Kidney (tissue), 14 donors: Measurements from ENCODE around the gene MON1A. TPM values are rescaled to one million over a fixed set of nuclear protein-coding genes. Genes with fewer than 3 reads are reported as not detected.

Source experiments
- DNase-seq, 5 donors: peaks; one replicate each; pipeline ENCODE4 v3.0.0-alpha.2; 2013 to 2020
- FAIRE-seq: peaks from 2 replicates; lab custom pipeline; 2012; peaks lifted over from hg19 to GRCh38; lab: Jason Lieb, UNC
- H3K27ac ChIP-seq, 2 donors: one replicate each; pipeline ENCODE4 v1.7.0; 2013; ENCODE audit warnings: low read depth in 2 of 2, low read length in 2 of 2, inconsistent platforms in 1 of 2
- H3K27me3 ChIP-seq: one replicate; pipeline ENCODE4 v1.7.1; 2013; ENCODE audit warnings: low read length, inconsistent platforms; ENCODE audit not compliant: control insufficient read depth, insufficient read depth
- H3K36me3 ChIP-seq, 3 donors: one replicate each; pipeline versions ENCODE4 v1.7.0 to v1.7.1; 2013; ENCODE audit warnings: low read length in 3 of 3, control low read depth in 1 of 3, inconsistent platforms in 1 of 3; ENCODE audit not compliant: insufficient read depth in 3 of 3, control insufficient read depth in 2 of 3
- H3K4me1 ChIP-seq, 3 donors: one replicate each; pipeline versions ENCODE4 v1.7.0 to v1.7.1; 2013; ENCODE audit warnings: low read length in 3 of 3, inconsistent platforms in 1 of 3, low read depth in 1 of 3; ENCODE audit not compliant: control insufficient read depth in 2 of 3, insufficient read depth in 2 of 3
- H3K4me3 ChIP-seq, 3 donors: one replicate each; pipeline versions ENCODE4 v1.7.0 to v1.8.1; 2013; ENCODE audit warnings: low read length in 3 of 3, control low read depth in 1 of 3, inconsistent platforms in 1 of 3
- H3K9ac ChIP-seq, 3 donors: one replicate each; pipeline versions ENCODE4 v1.7.0 to v1.7.1; 2013; ENCODE audit warnings: low read length in 3 of 3, control low read depth in 1 of 3, inconsistent platforms in 1 of 3
- H3K9me3 ChIP-seq, 3 donors: one replicate each; pipeline versions ENCODE4 v1.7.0 to v1.7.1; 2013; ENCODE audit warnings: low read length in 3 of 3, control low read depth in 1 of 3, inconsistent platforms in 1 of 3; ENCODE audit not compliant: control insufficient read depth in 2 of 3, insufficient read depth in 1 of 3
- intact Hi-C: fragments of 100-400 bp; cut with DNase I; formaldehyde crosslinking; loops from one replicate; pipeline ENCODE4 v1.11.1; 2022
- polyA plus RNA-seq: library from polyadenylated mRNA; stranded (reverse); fragments of 350-450 nt; fragmentation: Illumina TruSeq; extraction: RNeasy Lipid Tissue Mini Kit (QIAGEN cat#74804); gene quantifications from one replicate; pipeline ENCODE4 v1.2.3, GENCODE V29; 2014; ENCODE audit warnings: low read depth, low replicate concordance; ENCODE audit not compliant: insufficient read depth
- total RNA-seq: library from RNA; stranded (reverse); fragmentation: NEBNext Ultra II Directional; extraction: Animal tissue kit (Norgen Biotek cat#: 25700); gene quantifications from one replicate; pipeline ENCODE4 v1.2.1, GENCODE V29; 2021
- TF ChIP-seq, protein P1 (sequence below): IDR thresholded peaks from 3 replicates; pipeline ENCODE4 v1.5.1; 2012; ENCODE audit warnings: mild to moderate bottlenecking, moderate library complexity, borderline replicate concordance; ENCODE audit not compliant: insufficient read depth; ENCODE audit errors: extremely low read depth
- donor health status: control.
- donor health status: control.
- donor health status: control.
- donor health status: control.
- donor health status: control.
- donor health status: DM: yes; HTN: yes; CAD: no.
- donor health status: Normal renal cell carcinoma (clear cell type).

The MON1A gene
- total and polyA plus RNA-seq, 2 donors from 2014 or later = 7.4 to 16.4 TPM

DNA sequence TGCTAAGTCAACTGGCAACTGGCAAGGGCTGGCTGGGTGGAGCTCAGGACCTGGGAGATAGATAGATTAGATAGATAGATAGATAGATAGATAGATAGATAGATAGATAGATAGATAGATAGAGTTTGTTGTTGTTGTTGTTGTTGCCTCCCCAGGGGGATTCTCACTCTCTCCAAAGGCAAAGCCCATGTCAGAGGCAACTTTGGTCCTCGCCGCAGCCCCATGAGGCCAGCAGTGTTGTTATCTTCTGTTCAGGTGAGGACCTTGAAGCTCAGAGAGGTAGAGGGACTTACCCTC is 18.5 kb downstream of the MON1A start:
- DNase-seq = no peak
- H3K27me3 ChIP-seq = no peaks in the 10 kb centered on the region
- TF ChIP-seq, protein P1, sequence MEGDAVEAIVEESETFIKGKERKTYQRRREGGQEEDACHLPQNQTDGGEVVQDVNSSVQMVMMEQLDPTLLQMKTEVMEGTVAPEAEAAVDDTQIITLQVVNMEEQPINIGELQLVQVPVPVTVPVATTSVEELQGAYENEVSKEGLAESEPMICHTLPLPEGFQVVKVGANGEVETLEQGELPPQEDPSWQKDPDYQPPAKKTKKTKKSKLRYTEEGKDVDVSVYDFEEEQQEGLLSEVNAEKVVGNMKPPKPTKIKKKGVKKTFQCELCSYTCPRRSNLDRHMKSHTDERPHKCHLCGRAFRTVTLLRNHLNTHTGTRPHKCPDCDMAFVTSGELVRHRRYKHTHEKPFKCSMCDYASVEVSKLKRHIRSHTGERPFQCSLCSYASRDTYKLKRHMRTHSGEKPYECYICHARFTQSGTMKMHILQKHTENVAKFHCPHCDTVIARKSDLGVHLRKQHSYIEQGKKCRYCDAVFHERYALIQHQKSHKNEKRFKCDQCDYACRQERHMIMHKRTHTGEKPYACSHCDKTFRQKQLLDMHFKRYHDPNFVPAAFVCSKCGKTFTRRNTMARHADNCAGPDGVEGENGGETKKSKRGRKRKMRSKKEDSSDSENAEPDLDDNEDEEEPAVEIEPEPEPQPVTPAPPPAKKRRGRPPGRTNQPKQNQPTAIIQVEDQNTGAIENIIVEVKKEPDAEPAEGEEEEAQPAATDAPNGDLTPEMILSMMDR = no peak
- H3K9ac ChIP-seq = no peak overlapping the region
- no peak overlapping the region for H3K27ac ChIP-seq
- no peaks in the 10 kb centered on the region for H3K9me3 ChIP-seq
- H3K4me3 ChIP-seq = no peak overlapping the region
- peaks cover 0 to 7% (median 4%) of the 10 kb centered on the region in 3 donors for H3K4me1 ChIP-seq
- intact Hi-C loops = no loop called here
- peaks cover 0 to 13% (median 9%) of the 10 kb centered on the region in 3 donors for H3K36me3 ChIP-seq
- FAIRE-seq = no peak

- peaks cover 0 to 10% (median 6%) of the 10 kb centered on the region in 3 donors for H3K4me1 ChIP-seq
- no peaks in the 10 kb centered on the region for H3K27me3 ChIP-seq
- peaks cover 0 to 13% (median 9%) of the 10 kb centered on the region in 3 donors for H3K36me3 ChIP-seq
- no peaks in the 10 kb centered on the region for H3K9me3 ChIP-seq
- DNase-seq (peak in 3 of 5 donors; percentile 57 to 72 (median 71)), FAIRE-seq (no peak)
- H3K4me3 ChIP-seq = no peak overlapping the region
- no peak overlapping the region for H3K27ac ChIP-seq
- intact Hi-C loops = no loop called here
- no peak overlapping the region for H3K9ac ChIP-seq
- TF ChIP-seq, protein P1 = no peak
Observed at GRCh38 chr3:49910409-49911123, 19.0 kb downstream of the MON1A start.

- H3K27me3 ChIP-seq = no peaks in the 10 kb centered on the region
- intact Hi-C loops = no loop called here
- no peak overlapping the region for H3K9ac ChIP-seq
- H3K4me3 ChIP-seq = no peak overlapping the region
- no peak for FAIRE-seq
- peaks cover 0 to 13% (median 9%) of the 10 kb centered on the region in 3 donors for H3K36me3 ChIP-seq
- H3K27ac ChIP-seq = no peak overlapping the region
- no peak for DNase-seq
- H3K4me1 ChIP-seq = peaks cover 0 to 10% (median 9%) of the 10 kb centered on the region in 3 donors
- TF ChIP-seq, protein P1 = no peak
- no peaks in the 10 kb centered on the region for H3K9me3 ChIP-seq
Observed at GRCh38 chr3:49908373-49909199, 21.0 kb downstream of the MON1A start.
